Measurements from ENCODE around the gene UQCC5.

UQCC5 gene

DNA sequence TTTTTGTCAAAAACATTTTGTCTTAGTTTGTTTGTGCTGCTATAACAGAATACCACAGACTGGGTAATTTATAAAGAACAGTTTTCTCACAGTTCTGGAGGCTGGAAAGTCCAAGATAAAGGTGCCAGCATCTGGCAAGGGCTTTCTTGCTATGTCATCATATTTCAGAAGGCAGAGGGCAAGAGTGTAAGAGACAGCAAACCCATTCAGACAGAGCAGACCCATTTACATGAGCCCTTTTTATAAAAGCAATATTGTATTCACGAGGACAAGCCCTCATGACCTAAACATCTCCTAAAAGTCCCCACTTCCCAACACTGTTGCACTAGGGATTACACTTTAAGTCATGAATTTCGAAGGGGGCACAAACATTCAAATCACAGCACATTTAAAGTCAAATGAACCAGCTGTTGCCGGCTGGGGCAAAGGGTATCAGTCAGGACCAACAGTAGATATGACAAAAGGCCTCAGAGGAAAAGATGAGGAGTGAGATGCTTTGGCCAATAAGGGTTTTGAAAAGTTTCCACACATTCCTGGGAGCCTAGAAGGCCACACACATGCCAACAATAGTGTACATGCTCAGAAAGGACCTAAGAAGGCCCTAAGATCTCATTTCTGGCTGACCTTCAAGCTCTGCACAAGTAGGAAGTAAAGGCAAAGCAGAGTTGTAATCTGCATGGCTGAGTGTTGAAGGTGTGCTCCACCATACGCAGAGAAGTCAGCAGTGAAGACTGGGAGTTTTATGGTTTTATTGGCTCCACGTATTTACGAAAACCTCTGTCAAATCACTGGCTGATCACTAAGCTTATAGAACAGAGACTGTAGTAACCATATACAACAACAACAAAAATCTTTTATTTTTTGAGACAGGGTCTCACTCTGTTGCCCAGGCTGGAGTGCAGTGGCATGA lies 37.9 kb downstream of the UQCC5 start:
- no peak for DNase-seq
